Osteocyte (in vitro differentiated cells): ENCODE results near the gene PEX10. TPM values are rescaled to one million over a fixed set of nuclear protein-coding genes. Genes with fewer than 3 reads are reported as not detected.
A peak's percentile ranks its signal among the peaks of the same experiment; 100 is the strongest.

Experiments
- DNase-seq: peaks from one replicate; pipeline ENCODE4 v3.0.0; 2021; ENCODE audit warnings: mixed read lengths; ENCODE audit not compliant: unreplicated experiment; ENCODE audit errors: extremely low spot score
- H3K27ac Mint-ChIP-seq: one replicate; pipeline ENCODE4 v1.8.0; 2021; ENCODE audit warnings: mild to moderate bottlenecking, mixed read lengths; ENCODE audit not compliant: unreplicated experiment
- H3K27me3 Mint-ChIP-seq: one replicate; pipeline ENCODE4 v1.8.0; 2021; ENCODE audit warnings: mixed read lengths; ENCODE audit not compliant: unreplicated experiment
- H3K36me3 Mint-ChIP-seq: one replicate; pipeline ENCODE4 v1.8.0; 2021; ENCODE audit warnings: mixed read lengths; ENCODE audit not compliant: unreplicated experiment
- H3K4me1 Mint-ChIP-seq: one replicate; pipeline ENCODE4 v1.8.0; 2021; ENCODE audit warnings: mixed read lengths; ENCODE audit not compliant: unreplicated experiment
- H3K4me3 Mint-ChIP-seq: one replicate; pipeline ENCODE4 v1.8.0; 2021; ENCODE audit warnings: mild to moderate bottlenecking, moderate library complexity, mixed read lengths; ENCODE audit not compliant: unreplicated experiment
- H3K9me3 Mint-ChIP-seq: one replicate; pipeline ENCODE4 v1.8.0; 2021; ENCODE audit warnings: mixed read lengths; ENCODE audit not compliant: unreplicated experiment
- CTCF ChIP-seq: fragments of 200-600 bp; sonication (generic); IDR thresholded peaks from 2 replicates; pipeline ENCODE4 v1.5.0; 2021; ENCODE audit warnings: antibody characterized with exemption, mild to moderate bottlenecking, moderate library complexity
- total RNA-seq: library from RNA; stranded (reverse); gene quantifications from 2 replicates; pipeline ENCODE4 v1.2.1, GENCODE V29; 2021

The PEX10 gene
- total RNA-seq, 1 donor from 2014 or later = 25.6 TPM

- Mint-ChIP-seq H3K36me3 (peaks cover 10% of the 10 kb centered on the region), H3K9me3 (no peaks in the 10 kb centered on the region), H3K27me3 (no peaks in the 10 kb centered on the region), H3K4me1 (peaks cover 31% of the 10 kb centered on the region), H3K4me3 (peak overlapping the region; percentile 82), H3K27ac (peak overlapping the region; percentile 62)
- no peak for TF ChIP-seq CTCF
- DNase-seq = no peak
Measured at GRCh38 chr1:2391931-2392509, 20.3 kb downstream of the PEX10 start.

GRCh38 chr1:2391041-2391930, 21.1 kb downstream of the PEX10 start, which contains the start of the genes MORN1 and RER1:
Gene MORN1, minus strand, starts transcription at chr1:2391554. Its CDS starts 21 bp downstream, at chr1:2391533.
Gene RER1, plus strand, starts transcription at chr1:2391841. Its CDS starts 3,950 bp downstream, at chr1:2395791.
- Mint-ChIP-seq H3K4me3 (peak within 1 kb of the TSS; percentile 82), H3K27me3 (no peaks in the 10 kb centered on the region), H3K27ac (peak within 1 kb of the TSS; percentile 62), H3K36me3 (peaks cover 4% of the 10 kb centered on the region), H3K4me1 (peaks cover 31% of the 10 kb centered on the region), H3K9me3 (no peaks in the 10 kb centered on the region)
- no peak for TF ChIP-seq CTCF
- peak; percentile 100 for DNase-seq

- no peaks in the 10 kb centered on the region for H3K27me3 Mint-ChIP-seq
- H3K4me1 Mint-ChIP-seq = peaks cover 29% of the 10 kb centered on the region
- no peak overlapping the region for H3K27ac Mint-ChIP-seq
Measured at GRCh38 chr1:2389644-2390043, 22.7 kb downstream of the PEX10 start.

GRCh38 chr1:2388004-2388913, 24.1 kb downstream of the PEX10 start:
- no peak for DNase-seq
- Mint-ChIP-seq H3K36me3 (peaks cover 2% of the 10 kb centered on the region), H3K4me3 (no peak overlapping the region), H3K9me3 (no peaks in the 10 kb centered on the region), H3K27ac (no peak overlapping the region), H3K4me1 (peaks cover 21% of the 10 kb centered on the region), H3K27me3 (no peaks in the 10 kb centered on the region)
- TF ChIP-seq CTCF = no peak

More at GRCh38 chr1:2389644-2390043, 22.7 kb downstream of the PEX10 start:
- no peaks in the 10 kb centered on the region for H3K9me3 Mint-ChIP-seq
- TF ChIP-seq CTCF = no peak
- H3K36me3 Mint-ChIP-seq = peaks cover 2% of the 10 kb centered on the region
- no peak for DNase-seq
- H3K4me3 Mint-ChIP-seq = peak overlapping the region; percentile 76
